ENCODE results near the gene SERPINI1. TPM values are rescaled to one million over a fixed set of nuclear protein-coding genes. Genes with fewer than 3 reads are reported as not detected.

Gene SERPINI1
- total RNA-seq, 1 experiment from 2014 or later, result 0.30 TPM

GRCh38 chr3:167728632-167729323 is 6.7 kb upstream of the SERPINI1 start:
- CTCF ChIA-PET, result no interaction called here

DNA sequence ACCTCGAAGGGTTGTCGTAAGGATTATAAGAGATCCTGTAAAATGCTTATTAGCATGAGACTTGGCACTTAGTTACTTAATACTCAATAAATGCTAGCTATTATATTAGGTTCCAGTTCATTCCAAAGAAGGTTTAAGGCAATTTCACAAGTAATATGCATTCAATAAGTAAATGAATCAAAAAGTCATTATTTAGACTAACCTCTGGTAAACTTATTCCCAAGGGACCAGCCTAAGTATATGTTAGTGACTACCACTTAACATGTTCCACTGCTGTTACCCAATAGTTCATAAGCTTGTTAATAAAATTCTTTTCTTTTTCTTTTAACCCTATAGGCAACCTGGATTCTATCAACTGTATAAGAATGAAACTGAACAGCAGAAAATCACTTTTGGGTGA is 5.9 kb upstream of the SERPINI1 start:
- intact Hi-C loops (cut with micrococcal nuclease; ENCODE audit: unreplicated experiment), result no loop called here
- Histone ChIP-seq H3K27me3 (replicated peaks; ENCODE audit: insufficient read depth, low read depth, low read length, poor library complexity) (no peaks in the 10 kb centered on the region), H3K4me1 (ENCODE audit: insufficient read depth, low read length, poor library complexity, severe bottlenecking) (peaks cover 18% of the 10 kb centered on the region), H3K9me3 (ENCODE audit: low read depth, low read length, poor library complexity, severe bottlenecking) (no peaks in the 10 kb centered on the region), H3K4me3 (ENCODE audit: low read depth, low read length, poor library complexity, severe bottlenecking) (no peak overlapping the region), H3K27ac (ENCODE audit: low read depth, low read length, poor library complexity, severe bottlenecking) (no peak overlapping the region), H3K36me3 (ENCODE audit: insufficient read depth, low read length, poor library complexity, severe bottlenecking) (no peaks in the 10 kb centered on the region)
- BruUV-seq (replicated peaks), result no TSS peak
- ChIA-PET POLR2A (ENCODE audit: low non-redundant PET) (no interaction called here), CTCF (no interaction called here)
- TF ChIP-seq CTCF (conservative IDR thresholded peaks at IDR 0.05; ENCODE audit: low read depth, low read length) (no peak), EZH2 (IDR thresholded peaks at IDR 0.05; ENCODE audit: borderline replicate concordance, low read depth, low read length, poor library complexity, severe bottlenecking) (no peak)
- DNase-seq (ENCODE audit: low spot score), result peak; percentile 43

More at GRCh38 chr3:167728632-167729323, 6.7 kb upstream of the SERPINI1 start:
- no peak for DNase-seq (ENCODE audit: low spot score)
- no peaks in the 10 kb centered on the region for H3K36me3 ChIP-seq (ENCODE audit: insufficient read depth, low read length, poor library complexity, severe bottlenecking)
- H3K9me3 ChIP-seq (ENCODE audit: low read depth, low read length, poor library complexity, severe bottlenecking), result no peaks in the 10 kb centered on the region
- no peak overlapping the region for H3K27ac ChIP-seq (ENCODE audit: low read depth, low read length, poor library complexity, severe bottlenecking)
- intact Hi-C loops (cut with micrococcal nuclease; ENCODE audit: unreplicated experiment), result no loop called here
- no TSS peak for BruUV-seq (replicated peaks)
- TF ChIP-seq EZH2 (IDR thresholded peaks at IDR 0.05; ENCODE audit: borderline replicate concordance, low read depth, low read length, poor library complexity, severe bottlenecking) (no peak), CTCF (conservative IDR thresholded peaks at IDR 0.05; ENCODE audit: low read depth, low read length) (no peak)
- H3K4me3 ChIP-seq (ENCODE audit: low read depth, low read length, poor library complexity, severe bottlenecking), result no peak overlapping the region
- peaks cover 17% of the 10 kb centered on the region for H3K4me1 ChIP-seq (ENCODE audit: insufficient read depth, low read length, poor library complexity, severe bottlenecking)
- H3K27me3 ChIP-seq (replicated peaks; ENCODE audit: insufficient read depth, low read depth, low read length, poor library complexity), result no peaks in the 10 kb centered on the region
- POLR2A ChIA-PET (ENCODE audit: low non-redundant PET), result no interaction called here

DNA sequence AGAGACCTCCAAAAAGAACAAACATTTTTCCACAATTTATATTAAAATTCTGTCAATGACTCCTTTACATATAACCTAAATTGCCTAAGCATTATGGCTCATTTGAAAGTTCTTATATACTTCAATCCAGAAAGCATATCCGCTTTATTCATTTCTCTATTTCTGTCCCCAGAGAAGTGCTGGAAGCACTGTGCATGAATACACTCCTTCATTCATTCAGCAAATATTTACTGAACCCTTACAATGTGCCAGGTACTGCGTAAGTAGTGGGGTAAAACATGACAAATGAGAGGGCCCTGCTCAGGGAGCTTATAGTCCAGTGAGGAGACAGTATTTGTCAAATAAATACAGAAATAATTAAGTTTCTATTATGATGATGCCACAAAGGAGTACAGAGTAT is 4.1 kb upstream of the SERPINI1 start:
- Histone ChIP-seq H3K9me3 (ENCODE audit: low read depth, low read length, poor library complexity, severe bottlenecking) (no peaks in the 10 kb centered on the region), H3K36me3 (ENCODE audit: insufficient read depth, low read length, poor library complexity, severe bottlenecking) (no peaks in the 10 kb centered on the region), H3K27ac (ENCODE audit: low read depth, low read length, poor library complexity, severe bottlenecking) (no peak overlapping the region), H3K27me3 (replicated peaks; ENCODE audit: insufficient read depth, low read depth, low read length, poor library complexity) (peaks cover under 1% of the 10 kb centered on the region), H3K4me1 (ENCODE audit: insufficient read depth, low read length, poor library complexity, severe bottlenecking) (peaks cover 18% of the 10 kb centered on the region), H3K4me3 (ENCODE audit: low read depth, low read length, poor library complexity, severe bottlenecking) (no peak overlapping the region)
- ChIA-PET POLR2A (ENCODE audit: low non-redundant PET) (no interaction called here), CTCF (no interaction called here)
- DNase-seq (ENCODE audit: low spot score), result no peak
- TF ChIP-seq EZH2 (IDR thresholded peaks at IDR 0.05; ENCODE audit: borderline replicate concordance, low read depth, low read length, poor library complexity, severe bottlenecking) (no peak), CTCF (conservative IDR thresholded peaks at IDR 0.05; ENCODE audit: low read depth, low read length) (no peak)
- intact Hi-C loops (cut with micrococcal nuclease; ENCODE audit: unreplicated experiment), result no loop called here
- no TSS peak for BruUV-seq (replicated peaks)

Data from A673 (cell line).